22Rv1 (cell line): ENCODE data around the gene ANXA3.

Source experiments
- ZFX ChIP-seq: fragments of 450-650 bp; IDR thresholded peaks from 2 replicates; pipeline ENCODE4 v1.6.1; 2017; ENCODE audit warnings: antibody characterized with exemption, borderline replicate concordance
- TF ChIP-seq, protein P1 (sequence below): fragments of 450-650 bp; IDR thresholded peaks from 2 replicates; pipeline ENCODE4 v1.5.1; 2017; ENCODE audit warnings: mild to moderate bottlenecking

DNA sequence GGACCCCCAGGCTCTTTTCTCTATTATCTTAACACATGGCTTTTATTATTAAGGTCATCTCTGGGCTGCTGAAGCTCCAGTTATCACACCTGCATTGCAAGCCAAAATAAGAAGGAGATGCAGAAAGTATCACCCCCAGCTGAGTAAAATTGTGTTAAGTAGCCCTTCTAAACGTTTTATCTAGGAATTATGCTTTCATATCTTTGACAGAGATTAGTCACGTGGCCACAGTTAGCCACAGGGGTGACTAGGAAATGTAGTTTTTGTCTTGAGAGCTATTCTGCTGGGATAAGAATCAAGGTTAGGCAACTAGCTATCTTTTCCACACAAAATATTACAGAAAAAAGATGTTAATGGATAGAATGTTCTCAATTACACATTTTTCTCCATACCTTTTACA is 102.1 kb downstream of the ANXA3 start:
- TF ChIP-seq, protein P1, sequence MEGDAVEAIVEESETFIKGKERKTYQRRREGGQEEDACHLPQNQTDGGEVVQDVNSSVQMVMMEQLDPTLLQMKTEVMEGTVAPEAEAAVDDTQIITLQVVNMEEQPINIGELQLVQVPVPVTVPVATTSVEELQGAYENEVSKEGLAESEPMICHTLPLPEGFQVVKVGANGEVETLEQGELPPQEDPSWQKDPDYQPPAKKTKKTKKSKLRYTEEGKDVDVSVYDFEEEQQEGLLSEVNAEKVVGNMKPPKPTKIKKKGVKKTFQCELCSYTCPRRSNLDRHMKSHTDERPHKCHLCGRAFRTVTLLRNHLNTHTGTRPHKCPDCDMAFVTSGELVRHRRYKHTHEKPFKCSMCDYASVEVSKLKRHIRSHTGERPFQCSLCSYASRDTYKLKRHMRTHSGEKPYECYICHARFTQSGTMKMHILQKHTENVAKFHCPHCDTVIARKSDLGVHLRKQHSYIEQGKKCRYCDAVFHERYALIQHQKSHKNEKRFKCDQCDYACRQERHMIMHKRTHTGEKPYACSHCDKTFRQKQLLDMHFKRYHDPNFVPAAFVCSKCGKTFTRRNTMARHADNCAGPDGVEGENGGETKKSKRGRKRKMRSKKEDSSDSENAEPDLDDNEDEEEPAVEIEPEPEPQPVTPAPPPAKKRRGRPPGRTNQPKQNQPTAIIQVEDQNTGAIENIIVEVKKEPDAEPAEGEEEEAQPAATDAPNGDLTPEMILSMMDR: no peak
- no peak for TF ChIP-seq ZFX
